ENCODE data around the gene DOCK2. TPM values are rescaled to one million over a fixed set of nuclear protein-coding genes. Genes with fewer than 3 reads are reported as not detected.

DOCK2 gene
- total RNA-seq, 1 donor from 2014 or later: not detected

- no peak for FAIRE-seq
- no peak for DNase-seq (ENCODE audit: low read depth)
- Histone ChIP-seq H3K4me3 (ENCODE audit: low read depth, low read length) (no peak overlapping the region), H3K36me3 (ENCODE audit: control insufficient read depth, insufficient read depth, low read length) (no peaks in the 10 kb centered on the region), H3K27me3 (ENCODE audit: control insufficient read depth, insufficient read depth, low read length) (no peaks in the 10 kb centered on the region)
- TF ChIP-seq CTCF (IDR thresholded peaks at IDR 0.05; ENCODE audit: insufficient read depth, low read length, severe bottlenecking): no peak
Observed at GRCh38 chr5:169836835-169837536, 199.9 kb downstream of the DOCK2 start.

DNA sequence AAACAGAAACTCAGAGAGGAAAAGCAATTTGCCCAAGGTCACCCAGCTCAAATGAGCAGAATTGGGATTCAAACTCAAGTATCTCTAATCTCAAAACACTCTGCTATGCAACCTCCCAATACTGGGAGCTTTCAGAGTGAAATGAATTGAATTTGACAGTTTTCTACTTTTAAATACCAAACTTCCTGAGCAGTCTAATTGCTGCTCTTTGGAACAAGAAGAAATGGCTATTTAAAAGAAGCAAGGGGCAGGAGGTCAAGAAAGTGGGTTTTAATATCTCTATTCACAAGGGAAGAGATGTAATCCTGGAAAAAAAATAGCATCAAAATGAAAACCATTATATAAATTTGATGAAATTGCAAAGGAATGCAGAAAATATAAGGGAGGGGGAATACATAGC is 200.6 kb downstream of the DOCK2 start:
- Histone ChIP-seq H3K4me3 (ENCODE audit: low read depth, low read length) (no peak overlapping the region), H3K27me3 (ENCODE audit: control insufficient read depth, insufficient read depth, low read length) (no peaks in the 10 kb centered on the region), H3K36me3 (ENCODE audit: control insufficient read depth, insufficient read depth, low read length) (no peaks in the 10 kb centered on the region)
- no peak for FAIRE-seq
- no peak for DNase-seq (ENCODE audit: low read depth)
- no peak for TF ChIP-seq CTCF (IDR thresholded peaks at IDR 0.05; ENCODE audit: insufficient read depth, low read length, severe bottlenecking)

- DNase-seq (ENCODE audit: low read depth): no peak
- TF ChIP-seq CTCF (IDR thresholded peaks at IDR 0.05; ENCODE audit: insufficient read depth, low read length, severe bottlenecking): no peak
- Histone ChIP-seq H3K27me3 (ENCODE audit: control insufficient read depth, insufficient read depth, low read length) (no peaks in the 10 kb centered on the region), H3K4me3 (ENCODE audit: low read depth, low read length) (no peak overlapping the region), H3K36me3 (ENCODE audit: control insufficient read depth, insufficient read depth, low read length) (no peaks in the 10 kb centered on the region)
- no peak for FAIRE-seq
Observed at GRCh38 chr5:169838688-169839087, 201.6 kb downstream of the DOCK2 start.

DNA sequence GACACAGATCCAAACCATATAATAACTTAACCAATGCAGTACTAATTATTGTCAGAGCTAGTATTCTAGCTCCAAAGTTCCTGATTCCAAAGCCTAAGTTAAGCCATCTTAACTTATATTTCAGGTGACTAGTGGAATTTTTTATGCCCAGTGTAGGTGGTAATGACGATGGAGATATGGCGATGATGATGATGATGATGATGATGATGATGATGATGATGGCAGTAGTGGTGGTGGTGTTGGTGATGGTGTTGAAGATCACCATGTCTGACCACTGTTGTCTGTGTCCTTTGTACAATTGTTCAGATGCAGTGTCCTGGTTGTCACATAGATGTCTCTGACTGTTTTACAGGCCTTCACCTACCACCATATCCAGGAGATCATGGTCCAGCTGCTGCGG is 203.3 kb downstream of the DOCK2 start:
- Histone ChIP-seq H3K4me3 (ENCODE audit: low read depth, low read length) (no peak overlapping the region), H3K36me3 (ENCODE audit: control insufficient read depth, insufficient read depth, low read length) (no peaks in the 10 kb centered on the region), H3K27me3 (ENCODE audit: control insufficient read depth, insufficient read depth, low read length) (no peaks in the 10 kb centered on the region)
- TF ChIP-seq CTCF (IDR thresholded peaks at IDR 0.05; ENCODE audit: insufficient read depth, low read length, severe bottlenecking): no peak
- DNase-seq (ENCODE audit: low read depth): no peak
- no peak for FAIRE-seq

GRCh38 chr5:169842699-169843098 is 205.6 kb downstream of the DOCK2 start:
- TF ChIP-seq CTCF (IDR thresholded peaks at IDR 0.05; ENCODE audit: insufficient read depth, low read length, severe bottlenecking): no peak
- no peaks in the 10 kb centered on the region for H3K36me3 ChIP-seq (ENCODE audit: control insufficient read depth, insufficient read depth, low read length)
- DNase-seq (ENCODE audit: low read depth) (no peak), FAIRE-seq (peak; percentile 28)
- no peaks in the 10 kb centered on the region for H3K27me3 ChIP-seq (ENCODE audit: control insufficient read depth, insufficient read depth, low read length)
- no peak overlapping the region for H3K4me3 ChIP-seq (ENCODE audit: low read depth, low read length)

DNA sequence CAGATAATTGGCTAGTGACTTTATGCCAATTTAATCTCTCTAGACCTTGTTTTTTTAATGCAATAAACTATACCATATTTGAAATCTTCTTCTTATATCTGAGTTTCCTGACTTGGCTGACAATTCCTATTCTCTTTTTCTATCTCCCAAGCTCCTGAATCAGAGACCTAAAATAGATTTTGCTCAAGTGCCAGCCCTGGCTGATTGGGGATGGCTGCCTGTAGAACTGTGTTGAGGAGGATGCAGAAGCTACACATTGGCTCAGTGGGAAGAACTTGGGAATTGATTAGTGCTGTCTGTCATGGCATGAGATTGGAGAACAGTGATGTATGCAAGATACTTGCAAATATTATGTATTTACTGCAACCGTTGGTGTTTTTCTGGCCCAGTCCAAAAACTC is 210.4 kb downstream of the DOCK2 start:
- no peak for DNase-seq (ENCODE audit: low read depth)
- no peaks in the 10 kb centered on the region for H3K36me3 ChIP-seq (ENCODE audit: control insufficient read depth, insufficient read depth, low read length)
- H3K27me3 ChIP-seq (ENCODE audit: control insufficient read depth, insufficient read depth, low read length): no peaks in the 10 kb centered on the region
- FAIRE-seq: no peak
- TF ChIP-seq CTCF (IDR thresholded peaks at IDR 0.05; ENCODE audit: insufficient read depth, low read length, severe bottlenecking): no peak
- no peak overlapping the region for H3K4me3 ChIP-seq (ENCODE audit: low read depth, low read length)
